Panc1 (cell line): Measurements from ENCODE around the gene ANKH.

Experiments
- SIN3A ChIP-seq: IDR thresholded peaks from 2 replicates; pipeline ENCODE4 v1.6.1; 2012; ENCODE audit warnings: low read depth, mild to moderate bottlenecking, low read length, moderate library complexity, borderline replicate concordance; ENCODE audit not compliant: insufficient read depth
- TF ChIP-seq, protein P1 (sequence below): fragments of 450-650 bp; IDR thresholded peaks from 2 replicates; pipeline ENCODE4 v1.5.1; 2017; ENCODE audit warnings: mild to moderate bottlenecking

GRCh38 chr5:14702238-14702839, 169.2 kb downstream of the ANKH start:
- TF ChIP-seq, protein P1, sequence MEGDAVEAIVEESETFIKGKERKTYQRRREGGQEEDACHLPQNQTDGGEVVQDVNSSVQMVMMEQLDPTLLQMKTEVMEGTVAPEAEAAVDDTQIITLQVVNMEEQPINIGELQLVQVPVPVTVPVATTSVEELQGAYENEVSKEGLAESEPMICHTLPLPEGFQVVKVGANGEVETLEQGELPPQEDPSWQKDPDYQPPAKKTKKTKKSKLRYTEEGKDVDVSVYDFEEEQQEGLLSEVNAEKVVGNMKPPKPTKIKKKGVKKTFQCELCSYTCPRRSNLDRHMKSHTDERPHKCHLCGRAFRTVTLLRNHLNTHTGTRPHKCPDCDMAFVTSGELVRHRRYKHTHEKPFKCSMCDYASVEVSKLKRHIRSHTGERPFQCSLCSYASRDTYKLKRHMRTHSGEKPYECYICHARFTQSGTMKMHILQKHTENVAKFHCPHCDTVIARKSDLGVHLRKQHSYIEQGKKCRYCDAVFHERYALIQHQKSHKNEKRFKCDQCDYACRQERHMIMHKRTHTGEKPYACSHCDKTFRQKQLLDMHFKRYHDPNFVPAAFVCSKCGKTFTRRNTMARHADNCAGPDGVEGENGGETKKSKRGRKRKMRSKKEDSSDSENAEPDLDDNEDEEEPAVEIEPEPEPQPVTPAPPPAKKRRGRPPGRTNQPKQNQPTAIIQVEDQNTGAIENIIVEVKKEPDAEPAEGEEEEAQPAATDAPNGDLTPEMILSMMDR, result no peak
- no peak for TF ChIP-seq SIN3A
